Smooth muscle cell (in vitro differentiated cells): ENCODE data around the gene CACNA1C. TPM values are rescaled to one million over a fixed set of nuclear protein-coding genes. Genes with fewer than 3 reads are reported as not detected.

Experiments used
- DNase-seq: peaks from one replicate; lab custom pipeline; 2025; ENCODE audit not compliant: unreplicated experiment; lab: John Stamatoyannopoulos, UW
- H2AFZ ChIP-seq: fragments of 200-600 bp; sonication (generic); 2 replicates; pipeline ENCODE4 v1.6.0; 2016; ENCODE audit warnings: antibody characterized with exemption, low read depth, mild to moderate bottlenecking
- H3F3A ChIP-seq: fragments of 200-600 bp; sonication (generic); 2 replicates; pipeline ENCODE4 v1.6.0; 2017; ENCODE audit warnings: antibody characterized with exemption, low read depth
- H3K27ac ChIP-seq: fragments of 200-600 bp; sonication (generic); 2 replicates; pipeline ENCODE4 v1.5.1; 2016; ENCODE audit warnings: low read depth, mild to moderate bottlenecking
- H3K27me3 ChIP-seq: fragments of 200-600 bp; sonication (generic); 2 replicates; pipeline ENCODE4 v1.6.1; 2016; ENCODE audit warnings: low read depth, mild to moderate bottlenecking
- H3K36me3 ChIP-seq: fragments of 200-600 bp; sonication (generic); 2 replicates; pipeline ENCODE4 v1.5.1; 2016; ENCODE audit warnings: low read depth
- H3K4me1 ChIP-seq: fragments of 200-600 bp; sonication (generic); 2 replicates; pipeline ENCODE4 v1.5.1; 2016; ENCODE audit warnings: low read depth
- H3K4me2 ChIP-seq: fragments of 200-600 bp; sonication (generic); 2 replicates; pipeline ENCODE4 v1.6.0; 2016; ENCODE audit warnings: mild to moderate bottlenecking
- H3K4me3 ChIP-seq: fragments of 200-600 bp; sonication (generic); 2 replicates; pipeline ENCODE4 v1.5.1; 2016; ENCODE audit warnings: mild to moderate bottlenecking
- H3K79me2 ChIP-seq: fragments of 200-600 bp; sonication (generic); 2 replicates; pipeline ENCODE4 v1.6.0; 2016; ENCODE audit warnings: low read depth, mild to moderate bottlenecking
- H3K9ac ChIP-seq: fragments of 200-600 bp; sonication (generic); 2 replicates; pipeline ENCODE4 v1.6.0; 2016; ENCODE audit warnings: low read depth
- H3K9me3 ChIP-seq: fragments of 200-600 bp; sonication (generic); replicated peaks from 2 replicates; pipeline ENCODE4 v1.5.1; 2016; ENCODE audit warnings: low read depth
- H4K20me1 ChIP-seq: fragments of 200-600 bp; sonication (generic); 2 replicates; pipeline ENCODE4 v1.6.0; 2016; ENCODE audit warnings: low read depth
- CTCF ChIP-seq: fragments of 200-600 bp; sonication (generic); IDR thresholded peaks from 2 replicates; pipeline ENCODE4 v1.5.1; 2017; ENCODE audit warnings: borderline replicate concordance, mild to moderate bottlenecking, antibody characterized with exemption; ENCODE audit not compliant: insufficient read depth, poor library complexity, severe bottlenecking
- WGBS: methylation state at CpG from one replicate; pipeline ENCODE4 v1.1.7; 2016; ENCODE audit warnings: low lambda C conversion rate; 5-methylcytosine and 5-hydroxymethylcytosine counted together
- polyA plus RNA-seq: library from polyadenylated mRNA; unstranded; fragments of >200 nt; fragmentation: Nextera tagmentation; extraction: Ambion mirVana; gene quantifications from 2 replicates; pipeline ENCODE4 v1.2.1, GENCODE V29; 2016
- total RNA-seq: library from RNA; depleted of rRNA; stranded (reverse); fragments of >200 nt; gene quantifications from 2 replicates; pipeline ENCODE4 v1.2.3, GENCODE V29; 2014

The CACNA1C gene
- total and polyA plus RNA-seq, 2 experiments from 2014 or later, result 1.6 to 4.5 TPM

- no peak overlapping the region for H3K4me2 ChIP-seq
- no peak overlapping the region for H3K27ac ChIP-seq
- TF ChIP-seq CTCF, result no peak
- no peaks in the 10 kb centered on the region for H3K9me3 ChIP-seq
- H4K20me1 ChIP-seq, result no peaks in the 10 kb centered on the region
- H3K4me1 ChIP-seq, result peaks cover 3% of the 10 kb centered on the region
- no peaks in the 10 kb centered on the region for H3K36me3 ChIP-seq
- no peak overlapping the region for H3K4me3 ChIP-seq
- no peak overlapping the region for H2AFZ ChIP-seq
- H3K79me2 ChIP-seq, result no peaks in the 10 kb centered on the region
- no peaks in the 10 kb centered on the region for H3K27me3 ChIP-seq
- DNase-seq, result no peak
- no peaks in the 10 kb centered on the region for H3F3A ChIP-seq
- WGBS, result 98% methylated on average over 3 of the region's 3 CpGs
- H3K9ac ChIP-seq, result no peak overlapping the region
Observed at GRCh38 chr12:2029851-2030250, 22.9 kb upstream of the CACNA1C start.

- WGBS, result 94% methylated on average over 8 of the region's 8 CpGs
- H3K27me3 ChIP-seq, result no peaks in the 10 kb centered on the region
Observed at GRCh38 chr12:2032506-2032905, 20.3 kb upstream of the CACNA1C start.

DNA sequence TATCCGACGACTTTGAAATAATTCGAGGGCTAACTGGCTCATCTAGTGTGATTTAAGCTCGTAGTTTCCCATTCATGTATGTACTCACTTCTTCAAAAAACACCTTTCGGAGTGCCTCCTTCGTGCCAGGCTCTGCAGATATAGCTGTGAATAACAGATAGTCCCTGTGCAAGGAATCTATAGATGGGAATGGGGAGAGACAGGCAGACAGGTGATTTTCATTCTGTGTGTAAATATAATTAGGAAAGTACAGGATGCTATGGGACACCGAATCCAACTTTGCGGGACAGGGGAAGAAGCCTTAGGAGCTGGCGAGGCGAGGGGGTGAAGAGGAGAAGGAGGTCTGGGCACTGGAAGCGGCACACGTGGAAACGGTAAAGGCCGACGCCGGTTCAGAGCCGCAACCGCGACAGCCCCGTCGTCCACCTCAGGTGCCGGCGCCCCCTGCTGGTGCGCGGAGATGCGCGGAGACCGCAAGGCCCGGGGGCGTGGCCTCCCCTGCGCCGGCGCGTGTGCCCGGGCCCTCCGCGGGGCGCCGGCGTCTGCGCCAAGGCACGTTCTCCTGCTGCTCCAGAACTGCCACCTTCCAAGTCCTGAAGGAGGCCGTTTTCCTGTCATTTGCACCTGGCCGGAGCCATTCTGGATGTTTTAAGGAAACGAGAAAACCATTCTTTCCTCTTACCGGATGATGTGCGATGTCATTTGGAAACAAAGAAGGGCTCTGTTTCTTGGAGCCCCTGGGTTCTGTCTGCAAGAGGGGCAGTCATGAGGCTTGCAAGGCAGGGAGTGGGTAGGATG lies 18.0 kb upstream of the CACNA1C start:
- H3K79me2 ChIP-seq, result no peaks in the 10 kb centered on the region
- 15% methylated on average over 47 of the region's 47 CpGs for WGBS
- H3K27me3 ChIP-seq, result no peaks in the 10 kb centered on the region
- peaks cover 5% of the 10 kb centered on the region for H3K4me1 ChIP-seq
- peak overlapping the region; percentile 53 for H3K4me3 ChIP-seq
- DNase-seq, result peak; percentile 36
- no peaks in the 10 kb centered on the region for H4K20me1 ChIP-seq
- peak; percentile 95 for TF ChIP-seq CTCF
- H3K36me3 ChIP-seq, result no peaks in the 10 kb centered on the region
- no peaks in the 10 kb centered on the region for H3F3A ChIP-seq
- peak overlapping the region; percentile 90 for H2AFZ ChIP-seq
- no peak overlapping the region for H3K9ac ChIP-seq
- H3K4me2 ChIP-seq, result peak overlapping the region; percentile 91
- no peaks in the 10 kb centered on the region for H3K9me3 ChIP-seq
- H3K27ac ChIP-seq, result no peak overlapping the region

More at GRCh38 chr12:2032506-2032905, 20.3 kb upstream of the CACNA1C start:
- H2AFZ ChIP-seq, result no peak overlapping the region
- no peaks in the 10 kb centered on the region for H3F3A ChIP-seq
- H3K9ac ChIP-seq, result no peak overlapping the region
- no peak overlapping the region for H3K27ac ChIP-seq
- H3K79me2 ChIP-seq, result no peaks in the 10 kb centered on the region
- no peak for TF ChIP-seq CTCF
- no peaks in the 10 kb centered on the region for H3K9me3 ChIP-seq
- H3K4me2 ChIP-seq, result no peak overlapping the region
- no peak for DNase-seq
- no peak overlapping the region for H3K4me3 ChIP-seq
- H3K4me1 ChIP-seq, result peaks cover 5% of the 10 kb centered on the region
- no peaks in the 10 kb centered on the region for H3K36me3 ChIP-seq
- H4K20me1 ChIP-seq, result no peaks in the 10 kb centered on the region
